ENCODE results near the gene HGS. TPM values are rescaled to one million over a fixed set of nuclear protein-coding genes. Genes with fewer than 3 reads are reported as not detected.
A peak's percentile ranks its signal among the peaks of the same experiment; 100 is the strongest.

HGS gene
- total and polyA plus RNA-seq, 2 donors (not counting 3 experiments of a cell fraction or from before 2014, with no cell fraction given): 166 to 191 TPM

DNA sequence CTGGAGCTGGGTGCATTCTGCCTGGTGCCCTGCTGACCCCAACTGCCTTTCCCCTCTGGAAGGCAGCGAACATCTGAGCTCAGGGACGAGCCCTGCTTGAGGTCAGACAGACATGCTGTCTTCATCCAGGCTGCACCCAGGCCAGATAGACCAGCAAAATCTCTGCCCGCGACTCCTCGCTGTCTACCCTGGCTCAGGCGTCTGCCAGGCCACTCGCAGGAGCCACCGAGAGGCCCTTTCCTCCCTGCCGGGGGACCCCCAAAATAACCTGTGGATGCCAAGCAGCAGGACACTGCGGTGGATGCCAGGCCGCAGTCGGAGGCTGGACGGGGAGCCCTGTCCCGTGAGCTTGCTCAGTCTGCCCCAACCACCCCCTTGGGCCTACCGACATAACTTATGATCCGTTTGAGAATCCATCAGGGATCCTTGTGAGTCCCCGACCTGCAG, 25.0 kb downstream of the HGS start:
- no peak for FAIRE-seq
- H3K36me3 ChIP-seq (ENCODE audit: control insufficient read depth in 2 of 2, extremely low read depth in 1 of 2, insufficient read depth in 2 of 2, low read length in 2 of 2): peaks cover 3 to 15% of the 10 kb centered on the region in 2 experiments
- peak; percentile 16 for TF ChIP-seq POLR2A (IDR thresholded peaks at IDR 0.05; ENCODE audit: low read depth, low read length)
- no peak for TF ChIP-seq MYC (IDR thresholded peaks at IDR 0.05; ENCODE audit: low read depth, low read length)
- no peak overlapping the region for H3K9ac ChIP-seq (replicated peaks; ENCODE audit: extremely low read depth, insufficient read depth, low read length)
- no peak overlapping the region for H3K27ac ChIP-seq (ENCODE audit: insufficient read depth, low read depth, low read length)
- no peak overlapping the region for H3K4me2 ChIP-seq (ENCODE audit: insufficient read depth, low read length)
- no peak overlapping the region for H3K4me3 ChIP-seq (replicated peaks in 1 of 3; ENCODE audit: insufficient read depth in 1 of 3, low read depth in 1 of 3, low read length in 3 of 3)
- BruUV-seq (replicated peaks): no TSS peak
- no peaks in the 10 kb centered on the region for H3K9me3 ChIP-seq (replicated peaks; ENCODE audit: control insufficient read depth, insufficient read depth, low read length)
- H3K9me1 ChIP-seq (replicated peaks; ENCODE audit: control insufficient read depth, extremely low read depth, insufficient read depth, low read length): no peaks in the 10 kb centered on the region
- POLR2A ChIA-PET: no interaction called here
- H2AFZ ChIP-seq (ENCODE audit: low read depth, low read length): no peak overlapping the region
- dilution Hi-C loops (cut with MboI; ENCODE audit: extremely low pct_ligation_motif_present, low sequenced_read_pairs) (no loop called here), intact Hi-C loops (cut with micrococcal nuclease) (no loop called here)
- CTCF ChIA-PET: no interaction called here
- no peak for DNase-seq (ENCODE audit: low read depth, low spot score)
- H4K20me1 ChIP-seq (replicated peaks; ENCODE audit: control insufficient read depth, extremely low read depth, insufficient read depth, low read length): no peaks in the 10 kb centered on the region
- H3K27me3 ChIP-seq (ENCODE audit: control insufficient read depth in 2 of 2, insufficient read depth in 2 of 2, low read length in 2 of 2): no peaks in the 10 kb centered on the region
- H3K4me1 ChIP-seq (ENCODE audit: control insufficient read depth, extremely low read depth, insufficient read depth, low read length): peaks cover 25% of the 10 kb centered on the region
- peaks cover 10% of the 10 kb centered on the region for H3K79me2 ChIP-seq (ENCODE audit: control insufficient read depth, insufficient read depth, low read length)

GRCh38 chr17:81710514-81711308, 26.9 kb downstream of the HGS start:
- no peak overlapping the region for H2AFZ ChIP-seq (ENCODE audit: low read depth, low read length)
- dilution Hi-C loops (cut with MboI; ENCODE audit: extremely low pct_ligation_motif_present, low sequenced_read_pairs): no loop called here
- BruUV-seq (replicated peaks): no TSS peak
- H3K27ac ChIP-seq (ENCODE audit: insufficient read depth, low read depth, low read length): no peak overlapping the region
- no peaks in the 10 kb centered on the region for H3K9me3 ChIP-seq (replicated peaks; ENCODE audit: control insufficient read depth, insufficient read depth, low read length)
- FAIRE-seq: no peak
- H3K4me3 ChIP-seq (replicated peaks in 1 of 3; ENCODE audit: insufficient read depth in 1 of 3, low read depth in 1 of 3, low read length in 3 of 3): no peak overlapping the region
- POLR2A ChIA-PET: no interaction called here
- no peaks in the 10 kb centered on the region for H4K20me1 ChIP-seq (replicated peaks; ENCODE audit: control insufficient read depth, extremely low read depth, insufficient read depth, low read length)
- H3K4me1 ChIP-seq (ENCODE audit: control insufficient read depth, extremely low read depth, insufficient read depth, low read length): peaks cover 18% of the 10 kb centered on the region
- no peaks in the 10 kb centered on the region for H3K79me2 ChIP-seq (ENCODE audit: control insufficient read depth, insufficient read depth, low read length)
- H3K9me1 ChIP-seq (replicated peaks; ENCODE audit: control insufficient read depth, extremely low read depth, insufficient read depth, low read length): no peaks in the 10 kb centered on the region
- H3K4me2 ChIP-seq (ENCODE audit: insufficient read depth, low read length): no peak overlapping the region
- CTCF ChIA-PET: no interaction called here
- no peak for DNase-seq (ENCODE audit: low read depth, low spot score)
- no peaks in the 10 kb centered on the region for H3K27me3 ChIP-seq (ENCODE audit: control insufficient read depth in 2 of 2, insufficient read depth in 2 of 2, low read length in 2 of 2)
- peaks cover 3 to 10% of the 10 kb centered on the region in 2 experiments for H3K36me3 ChIP-seq (ENCODE audit: control insufficient read depth in 2 of 2, extremely low read depth in 1 of 2, insufficient read depth in 2 of 2, low read length in 2 of 2)
- no peak for TF ChIP-seq EZH2 (IDR thresholded peaks at IDR 0.05; ENCODE audit: borderline replicate concordance, low read depth, low read length, severe bottlenecking)
- TF ChIP-seq POLR2A (IDR thresholded peaks at IDR 0.05; ENCODE audit: low read depth, low read length): no peak
- TF ChIP-seq CTCF (IDR thresholded peaks at IDR 0.05; ENCODE audit: extremely low read depth in 1 of 2, insufficient read depth in 1 of 2, low read depth in 1 of 2, low read length in 2 of 2): no peak
- no peak for TF ChIP-seq JUN (IDR thresholded peaks at IDR 0.05; ENCODE audit: borderline replicate concordance, insufficient read depth, insufficient read length, low read depth)
- no peak for TF ChIP-seq FOS (IDR thresholded peaks at IDR 0.05; ENCODE audit: borderline replicate concordance, insufficient read depth, low read length)
- TF ChIP-seq MAX (IDR thresholded peaks at IDR 0.05; ENCODE audit: insufficient read depth, insufficient read length): no peak
- no peak for TF ChIP-seq MYC (IDR thresholded peaks at IDR 0.05; ENCODE audit: low read depth, low read length)
- no peak for TF ChIP-seq POLR2AphosphoS5 (IDR thresholded peaks at IDR 0.05; ENCODE audit: insufficient read depth, low read depth, low read length)
- TF ChIP-seq GATA2 (IDR thresholded peaks at IDR 0.05; ENCODE audit: insufficient read depth, insufficient read length, low read depth, low read length): no peak
- H3K9ac ChIP-seq (replicated peaks; ENCODE audit: extremely low read depth, insufficient read depth, low read length): no peak overlapping the region
- intact Hi-C loops (cut with micrococcal nuclease): loop anchor here (1.0 kb wide), 1 partner anchor 27 kb away; the partner anchor contains the start of gene ARL16

Data from endothelial cell of umbilical vein (primary cell).